ENCODE results near the gene RANBP3L.
"Not testable (repeated sequence)": the region's sequence is repeated elsewhere in the genome, so short reads cannot be mapped to it uniquely, and the experiment has no call there.

Gene RANBP3L

DNA sequence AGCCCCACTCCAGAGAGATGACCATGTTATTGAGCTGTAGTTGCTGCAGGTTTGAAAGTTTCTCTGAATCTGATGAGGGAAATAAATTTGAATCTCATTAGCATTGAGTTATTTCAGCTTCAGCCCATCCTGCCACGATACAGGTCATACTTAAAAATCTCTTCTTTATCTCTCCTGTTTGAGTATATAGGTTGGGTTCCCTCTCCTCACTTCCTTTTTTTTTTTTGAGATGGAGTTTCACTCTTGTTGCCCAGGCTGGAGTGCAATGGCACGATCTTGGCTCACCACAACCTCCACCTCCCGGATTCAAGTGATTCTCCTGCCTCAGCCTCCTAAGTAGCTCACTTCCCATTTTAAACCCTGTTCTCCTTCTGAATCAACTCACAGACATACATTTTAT, 17.9 kb downstream of the RANBP3L start:
- DNase-seq, result not testable (repeated sequence)

DNA sequence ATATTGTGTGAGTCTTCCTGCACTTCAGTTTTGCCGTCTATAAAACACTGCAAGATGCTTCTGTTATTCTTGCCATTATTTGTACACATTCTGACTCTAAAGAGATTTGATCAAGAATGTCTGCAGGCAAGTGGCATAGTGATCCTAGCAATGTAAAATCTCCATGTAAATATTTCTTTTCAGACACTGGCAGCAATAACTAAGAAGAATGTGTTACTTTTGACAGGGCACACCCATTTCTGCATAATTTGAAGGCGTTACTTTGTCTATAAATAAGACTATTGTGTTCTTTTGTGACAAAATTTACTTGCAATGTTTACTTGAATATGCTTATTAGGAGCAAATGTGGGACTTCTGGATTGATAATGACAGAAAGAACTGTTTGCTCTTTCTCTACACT, 20.1 kb downstream of the RANBP3L start:
- DNase-seq, result no peak

DNA sequence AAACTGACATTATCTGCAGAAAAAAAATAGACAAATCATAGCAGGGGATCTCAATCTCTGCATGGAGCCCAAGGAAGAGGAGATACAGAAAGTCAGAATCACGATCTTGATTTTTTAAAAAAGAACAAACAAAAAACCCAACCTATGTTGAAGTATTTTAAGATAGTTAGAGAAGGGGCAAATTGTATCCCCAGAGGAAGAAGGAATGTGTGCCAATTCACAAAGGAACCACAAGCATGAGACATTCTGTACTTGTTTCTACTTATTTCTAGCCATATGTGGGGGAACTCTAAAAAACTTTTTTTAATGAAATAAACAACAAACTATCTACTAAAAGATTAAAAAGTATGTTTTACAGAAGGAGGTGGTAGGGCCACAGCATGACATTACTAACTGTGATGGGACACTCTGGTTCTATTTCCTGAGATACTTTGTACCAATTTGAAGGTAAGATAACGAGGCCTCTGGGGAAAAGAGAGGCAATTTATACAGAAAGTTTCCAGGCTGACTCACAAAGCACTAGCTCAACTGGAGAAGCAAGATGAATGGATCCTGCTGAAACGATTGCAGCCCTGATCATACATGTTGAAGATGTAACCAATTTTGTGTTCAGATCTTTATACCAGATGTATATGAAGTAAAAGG, 22.5 kb downstream of the RANBP3L start:
- DNase-seq, result no peak

DNA sequence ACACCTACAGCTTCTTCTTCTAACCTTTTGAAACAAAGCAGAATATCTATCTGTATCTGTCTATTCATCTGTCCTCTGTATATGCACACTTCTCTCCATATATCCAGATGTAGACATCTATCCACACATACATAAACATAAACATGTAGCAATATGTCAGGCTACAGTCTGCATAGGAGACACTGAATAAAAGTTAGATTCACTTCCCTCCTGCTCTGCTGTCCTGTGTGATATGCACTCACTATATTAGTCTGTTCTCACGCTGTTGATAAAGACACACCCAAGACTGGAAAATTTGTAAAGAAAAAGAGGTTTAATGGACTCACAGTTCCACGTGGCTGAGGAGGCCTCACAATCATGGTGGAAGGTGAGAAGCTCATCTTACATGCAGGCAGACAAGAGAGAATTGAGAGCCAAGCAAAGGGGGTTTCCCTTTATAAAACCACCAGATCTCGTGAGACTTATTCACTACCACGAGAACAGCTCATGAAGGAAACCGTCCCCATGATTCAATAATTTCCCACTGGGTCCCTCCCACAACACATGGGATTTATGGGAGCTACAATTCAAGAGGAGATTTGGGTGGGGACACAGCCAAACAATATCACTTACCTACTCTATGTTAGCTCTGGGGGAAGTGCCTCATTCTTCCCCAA, 24.1 kb downstream of the RANBP3L start:
- no peak for DNase-seq

DNA sequence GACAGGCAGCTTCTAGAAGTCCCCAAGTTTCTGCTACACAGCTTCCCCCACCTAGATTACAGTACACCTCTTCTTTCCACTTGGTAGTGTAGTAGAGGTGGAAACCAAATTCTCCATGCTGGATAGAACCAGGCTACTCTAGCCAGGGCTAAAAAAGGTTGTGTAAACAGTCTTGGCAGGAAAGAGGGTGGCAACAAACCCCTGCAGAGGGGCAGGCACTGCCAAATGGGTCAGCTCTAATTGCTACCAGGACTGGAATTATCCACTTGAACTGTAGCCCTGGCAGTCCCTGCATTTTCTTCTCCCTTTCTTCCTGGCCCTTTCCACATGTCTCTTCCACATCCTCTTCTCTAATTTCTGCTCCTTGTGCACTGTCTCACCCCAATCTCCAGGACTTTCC, 24.8 kb downstream of the RANBP3L start:
- DNase-seq, result no peak

DNA sequence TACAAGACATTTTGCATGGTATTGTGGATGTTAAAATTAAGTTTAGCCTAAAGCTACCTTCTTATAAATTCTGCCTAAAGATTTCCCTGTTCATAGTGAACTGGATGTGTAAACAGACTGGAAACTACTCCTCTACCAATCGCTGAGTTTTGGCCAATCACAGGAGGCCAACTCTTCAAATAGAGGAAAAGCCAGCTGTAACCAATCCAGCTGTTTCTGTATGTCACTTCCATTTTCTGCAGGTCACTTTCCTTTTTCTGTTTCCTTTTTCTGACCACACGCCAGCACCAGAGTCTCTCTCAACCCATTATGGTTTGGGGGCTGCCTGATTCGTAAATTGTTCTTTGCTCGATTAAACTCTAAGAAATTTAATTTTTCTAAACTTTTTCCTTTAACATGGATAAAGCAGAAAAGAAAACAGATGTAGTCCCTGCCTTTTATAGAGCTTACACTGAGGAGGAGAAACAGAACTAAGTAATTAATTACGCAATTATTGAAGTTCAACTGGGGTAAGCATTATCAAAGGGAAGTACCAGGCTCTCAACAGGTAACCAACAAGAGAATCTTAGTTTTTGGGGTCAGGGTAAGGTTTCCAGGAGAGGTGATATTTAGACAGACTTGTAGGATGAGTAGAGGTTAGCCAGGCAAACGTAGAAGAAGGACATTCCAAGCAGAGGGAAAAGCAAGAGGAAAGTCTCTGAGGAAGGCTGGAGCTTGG, 27.7 kb downstream of the RANBP3L start:
- DNase-seq, result no peak

DNA sequence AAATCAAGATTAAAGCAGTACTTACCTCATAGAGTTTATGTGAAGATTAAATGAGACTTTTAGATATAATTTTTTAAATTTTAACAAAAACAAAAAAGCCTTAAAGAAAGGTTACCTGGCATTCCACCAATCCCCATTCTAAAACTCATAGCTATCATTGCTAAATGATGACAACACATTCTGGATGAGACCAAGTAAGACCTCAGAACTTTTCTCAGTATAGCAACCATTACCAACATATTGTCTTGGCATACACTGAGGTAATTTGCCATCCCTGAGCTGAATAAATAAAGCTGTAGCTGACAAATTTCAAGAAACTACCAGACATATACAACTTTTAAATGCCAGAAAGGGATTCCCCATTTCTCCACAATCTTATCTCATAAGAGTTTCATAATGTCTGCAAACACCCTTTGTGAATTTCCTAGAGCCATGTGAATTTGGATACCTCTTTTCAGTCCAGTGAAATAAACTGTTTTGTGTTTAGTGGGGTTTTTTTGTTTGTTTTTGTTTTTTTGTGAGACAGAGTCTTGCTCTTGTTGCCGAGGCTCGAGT, 29.5 kb downstream of the RANBP3L start:
- no peak for DNase-seq

DNA sequence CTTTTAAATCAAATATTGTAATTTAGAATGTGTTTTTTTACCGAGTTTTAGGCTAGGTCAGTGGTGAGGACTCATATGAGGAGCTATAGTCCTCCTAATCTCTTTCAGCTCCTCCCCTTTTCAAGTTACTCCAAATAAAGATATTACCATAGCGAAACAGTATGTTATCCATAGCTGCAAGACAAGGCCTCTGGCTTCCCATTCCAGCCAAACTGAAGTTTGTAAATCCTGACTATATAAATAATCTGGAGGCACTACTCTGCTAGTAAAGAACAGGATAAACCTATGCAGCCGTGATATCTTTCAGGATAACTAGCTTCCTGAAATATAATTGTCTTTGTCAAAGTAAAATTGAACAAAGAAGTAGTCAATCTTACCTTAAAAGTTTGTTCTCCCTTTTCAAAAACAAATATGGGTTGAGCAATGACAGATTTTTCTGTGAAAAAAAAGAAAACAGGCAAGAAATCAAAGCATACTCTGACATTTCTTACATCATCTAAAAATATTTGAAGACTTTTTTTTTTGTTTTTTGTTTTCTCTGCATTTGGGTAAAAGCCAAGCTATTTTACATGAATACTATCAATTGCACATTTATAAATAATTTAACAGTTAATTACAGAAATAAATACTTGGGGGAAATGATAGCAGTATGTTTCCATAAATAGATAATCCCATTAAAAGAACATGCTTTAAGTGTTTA, 30.7 kb downstream of the RANBP3L start:
- no peak for DNase-seq

DNA sequence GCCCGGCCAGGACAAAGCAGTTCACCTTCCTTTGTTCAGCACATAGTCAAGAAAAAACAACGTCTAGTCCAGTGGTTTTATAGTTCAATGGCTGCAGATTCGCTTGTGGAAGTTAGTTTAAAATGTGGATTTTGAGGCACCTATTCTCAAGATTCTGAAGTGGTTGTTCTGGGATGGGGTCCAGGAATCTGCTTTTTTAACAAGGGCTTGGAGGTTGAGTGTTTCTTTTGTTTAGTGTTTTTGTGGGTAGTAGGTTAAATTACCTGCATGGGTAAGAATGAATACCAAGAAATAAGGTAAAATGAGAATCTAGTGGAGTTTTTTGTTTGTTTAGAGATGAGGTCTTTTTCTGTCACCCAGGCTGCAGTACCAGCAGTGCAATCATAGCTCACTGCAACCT, 31.5 kb downstream of the RANBP3L start:
- DNase-seq, result no peak

DNA sequence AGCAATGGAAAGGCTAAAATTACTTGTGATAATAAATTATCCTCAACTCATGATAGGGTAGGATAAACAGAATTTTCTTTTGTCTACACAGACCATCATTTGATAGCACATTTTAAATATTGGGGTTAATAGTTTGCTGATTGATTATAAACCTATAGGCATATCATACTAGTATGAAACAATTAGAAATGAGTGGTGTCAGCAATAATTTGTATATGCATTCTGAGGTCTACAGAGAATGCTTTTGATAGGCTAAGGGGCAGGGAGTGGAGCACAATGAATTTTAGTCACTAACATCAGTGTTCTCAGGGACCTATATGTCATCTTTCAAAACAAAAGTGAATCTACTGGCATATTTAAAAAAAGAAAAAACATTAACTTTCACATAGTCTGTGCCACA, 32.2 kb downstream of the RANBP3L start:
- DNase-seq, result no peak

DNA sequence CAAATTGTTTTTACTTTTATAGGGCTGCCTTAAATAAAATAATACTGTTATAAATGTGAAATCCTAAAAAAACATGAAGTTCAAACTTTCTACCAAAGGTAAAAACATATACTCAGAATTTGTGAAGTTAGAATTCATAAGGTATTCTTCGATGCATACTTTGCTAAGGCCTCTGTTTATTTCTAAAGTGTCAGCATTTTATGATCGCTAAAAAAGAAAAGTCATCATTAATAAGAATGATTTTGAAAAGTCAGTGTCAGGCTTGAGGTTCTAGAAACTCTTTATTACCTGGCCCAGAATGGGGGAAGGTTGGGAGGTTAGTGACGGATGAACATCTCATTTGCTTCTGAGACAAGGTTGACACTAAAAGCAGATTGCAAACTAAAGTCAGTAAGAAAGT, 33.8 kb downstream of the RANBP3L start:
- no peak for DNase-seq

DNA sequence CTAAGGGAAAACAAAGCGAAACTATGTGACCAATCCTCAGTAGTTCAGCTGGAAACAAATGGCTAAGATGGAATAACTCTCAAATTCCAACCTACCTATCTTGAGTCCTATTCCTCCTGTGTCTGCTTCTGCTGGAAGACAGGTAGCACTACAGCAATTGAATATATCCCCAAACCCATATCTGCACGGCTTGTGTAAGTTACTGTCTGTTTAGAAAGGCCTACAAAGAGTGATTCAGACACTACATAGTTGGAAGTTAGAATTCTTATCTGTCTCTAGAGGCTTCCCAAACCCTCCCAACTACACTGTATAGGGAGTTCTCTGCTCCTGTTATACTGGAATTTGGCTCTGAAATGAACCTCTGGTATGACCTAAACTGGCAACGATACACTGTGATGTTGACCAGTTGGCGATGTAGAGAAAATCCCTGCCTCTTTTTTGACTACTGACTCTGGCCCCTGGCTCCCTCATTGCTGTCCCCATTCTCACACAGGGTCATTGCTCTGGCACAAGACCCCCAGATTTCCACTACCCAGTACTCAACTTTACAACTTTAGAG, 37.4 kb downstream of the RANBP3L start:
- no peak for DNase-seq

DNA sequence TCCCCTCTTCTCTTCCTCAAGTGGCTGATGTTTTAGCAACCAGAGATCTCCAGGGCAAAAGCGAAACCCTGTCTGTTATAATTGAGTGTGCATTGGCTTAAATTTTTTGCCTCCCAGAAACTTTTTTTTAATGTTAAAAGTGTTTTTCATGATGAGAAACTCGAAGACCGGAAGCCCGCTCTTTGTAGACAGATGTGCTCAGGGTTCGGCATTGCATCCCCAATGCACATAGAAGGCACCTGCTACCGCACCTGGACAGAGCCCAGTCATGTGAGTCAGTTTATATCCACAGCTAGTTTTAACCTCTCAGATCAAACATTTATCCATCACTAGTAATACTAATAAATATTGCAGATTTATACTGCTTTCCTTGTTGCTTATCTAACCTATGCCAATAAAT, 40.5 kb downstream of the RANBP3L start:
- DNase-seq, result no peak

DNA sequence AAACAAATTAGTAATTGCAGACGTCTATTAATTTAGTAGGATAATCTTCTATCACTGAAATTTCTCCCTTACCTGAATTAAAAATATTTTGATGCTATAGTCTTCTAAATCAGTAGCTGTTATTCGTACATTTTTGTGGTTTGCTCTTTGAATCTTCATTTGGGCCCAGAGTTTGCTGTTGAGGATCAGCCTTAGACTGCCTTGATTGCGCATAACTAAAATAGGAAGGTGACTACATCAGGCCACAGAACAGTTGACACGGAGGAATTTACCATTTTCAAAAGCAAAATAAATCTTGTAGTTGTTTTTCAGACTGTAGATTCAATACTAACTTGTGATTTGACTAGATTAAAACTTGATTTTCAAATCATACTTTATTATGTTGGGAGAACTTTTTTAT, 48.1 kb downstream of the RANBP3L start:
- DNase-seq, result no peak

DNA sequence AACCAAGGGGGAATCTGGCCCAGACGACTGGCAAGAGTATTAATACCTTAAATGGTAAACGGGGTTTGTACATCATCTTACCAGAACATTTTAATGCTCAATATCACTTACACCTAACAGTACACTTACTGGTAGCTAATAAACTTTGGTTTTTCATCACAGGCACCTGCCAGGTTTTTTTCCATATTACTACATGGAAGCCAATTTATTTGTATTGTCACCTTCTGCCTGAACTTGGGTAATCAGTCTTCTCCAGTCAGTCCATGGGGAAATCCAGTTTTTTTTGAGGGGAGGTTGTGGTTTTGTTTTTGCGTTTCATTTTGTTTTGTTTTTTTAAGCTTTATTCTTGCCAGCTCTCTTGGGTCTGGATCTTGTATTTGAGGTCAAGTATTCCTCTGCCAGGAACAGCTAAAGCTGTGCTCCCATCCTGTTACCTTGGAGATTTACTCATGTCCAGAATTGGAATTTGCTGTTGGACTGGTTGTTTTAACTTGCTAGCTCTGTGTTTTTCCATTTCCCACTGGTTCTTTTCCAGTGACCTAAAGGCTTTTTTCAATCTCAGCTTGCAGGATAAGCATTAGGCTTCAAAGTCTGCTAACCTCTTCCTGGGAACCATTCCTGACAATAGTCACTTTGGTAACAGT, 48.9 kb downstream of the RANBP3L start:
- no peak for DNase-seq

DNA sequence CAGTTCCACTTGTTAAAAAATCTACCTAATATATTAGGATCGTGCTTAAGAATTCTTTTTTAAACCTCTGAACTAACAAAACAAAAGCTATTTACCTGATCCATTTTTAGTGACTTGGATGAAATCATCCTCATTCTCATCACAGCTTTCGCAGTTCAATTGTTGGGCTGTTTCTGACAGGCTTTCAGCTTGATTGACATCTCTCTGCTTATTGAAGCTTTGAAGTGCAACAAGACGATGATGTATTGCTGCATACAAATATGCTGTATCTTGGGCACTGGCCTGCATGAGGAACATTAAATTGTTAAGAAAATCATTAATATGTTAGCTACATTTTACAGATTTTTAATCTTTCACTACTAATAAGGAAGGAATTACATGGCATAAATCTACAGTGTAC, 50.5 kb downstream of the RANBP3L start:
- no peak for DNase-seq

DNA sequence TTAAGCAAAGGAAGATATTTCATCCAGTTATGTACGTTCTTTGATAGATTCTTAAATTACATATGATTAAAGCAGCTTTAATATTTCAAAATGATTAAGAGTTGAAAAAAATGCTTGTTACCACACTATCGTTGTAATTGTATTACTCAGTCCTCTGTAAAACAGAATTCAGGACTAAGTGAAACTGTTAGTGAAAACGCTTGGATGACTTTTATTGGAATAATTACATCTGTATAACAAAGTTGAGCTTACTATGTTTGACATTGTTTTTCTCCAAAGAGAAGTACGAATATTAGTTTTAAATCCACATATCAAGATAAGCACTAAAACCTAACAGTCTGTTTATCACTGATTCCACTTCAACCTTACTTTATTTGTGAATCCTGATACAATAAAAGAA, 51.3 kb downstream of the RANBP3L start:
- DNase-seq, result no peak

DNA sequence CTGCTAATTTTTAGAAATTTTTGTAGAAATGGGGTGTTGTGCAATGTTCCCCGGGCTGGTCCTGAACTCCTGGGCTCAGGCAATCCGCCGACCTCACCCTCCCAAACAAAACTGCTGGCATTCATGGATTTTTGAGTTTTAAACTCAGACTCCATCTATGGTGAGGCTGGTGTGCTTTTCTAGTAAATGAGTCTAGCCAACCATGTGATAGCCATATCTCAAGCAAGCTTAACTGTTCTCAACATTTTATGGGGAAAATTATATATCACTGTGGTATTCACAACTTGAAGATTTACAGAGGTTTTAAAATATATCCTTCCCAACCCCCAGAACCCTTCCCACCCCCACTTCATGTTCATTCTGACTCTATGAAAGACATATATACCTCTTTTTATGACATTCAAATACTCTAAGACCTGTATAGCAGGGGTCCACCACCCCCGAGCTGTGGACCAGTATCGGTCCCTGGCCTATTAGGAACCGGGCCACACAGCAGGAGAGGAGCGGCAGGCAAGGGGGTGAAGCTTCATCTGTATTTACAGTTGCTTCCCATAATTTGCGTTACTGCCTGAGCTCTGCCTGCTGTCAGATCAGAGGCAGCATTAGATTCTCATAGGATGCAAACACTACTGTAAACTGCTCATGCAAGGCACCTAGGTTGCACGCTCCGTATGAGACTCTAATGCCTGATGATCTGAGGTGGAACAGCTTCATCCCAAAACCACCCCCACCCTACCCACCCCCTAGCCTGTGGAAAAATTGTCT, 55.5 kb downstream of the RANBP3L start:
- DNase-seq, result no peak

DNA sequence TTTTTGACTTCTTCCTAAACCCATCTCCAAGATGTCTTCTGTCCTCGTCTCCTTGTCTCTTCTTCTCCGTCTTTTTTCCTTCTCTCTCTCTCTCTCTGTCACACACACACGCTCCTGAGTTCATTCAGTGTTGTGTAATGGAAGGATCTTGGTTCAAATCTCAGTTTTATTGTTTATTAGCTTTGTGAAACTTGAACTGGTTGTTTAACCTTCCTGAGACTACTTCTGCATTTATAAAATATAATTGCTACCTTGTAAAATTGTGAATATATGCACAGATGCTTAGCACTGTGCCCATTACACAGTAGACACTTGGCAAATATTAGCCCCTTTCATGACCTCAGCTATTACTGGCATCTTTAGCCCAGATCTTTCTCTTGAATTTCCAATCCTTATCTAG, 57.6 kb downstream of the RANBP3L start:
- DNase-seq, result no peak

DNA sequence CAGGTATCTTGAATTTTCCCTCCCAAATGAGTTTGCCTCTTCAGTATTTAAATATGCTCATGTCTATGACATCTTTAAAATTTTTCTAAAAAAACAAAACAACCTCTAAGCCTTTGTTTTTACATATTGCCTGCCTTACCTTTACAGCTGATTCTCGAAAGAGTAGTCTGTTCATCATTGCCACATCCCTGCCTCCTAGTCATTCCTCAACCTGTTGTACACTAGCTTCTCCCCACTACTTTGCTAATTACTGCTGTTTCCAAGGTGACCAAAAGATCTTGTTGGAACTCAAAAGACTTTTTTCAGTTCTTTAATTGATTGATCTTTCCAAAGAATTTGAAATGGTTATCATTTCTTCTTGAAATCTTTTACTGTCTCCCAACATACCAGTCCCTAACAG, 58.0 kb downstream of the RANBP3L start:
- no peak for DNase-seq

DNA sequence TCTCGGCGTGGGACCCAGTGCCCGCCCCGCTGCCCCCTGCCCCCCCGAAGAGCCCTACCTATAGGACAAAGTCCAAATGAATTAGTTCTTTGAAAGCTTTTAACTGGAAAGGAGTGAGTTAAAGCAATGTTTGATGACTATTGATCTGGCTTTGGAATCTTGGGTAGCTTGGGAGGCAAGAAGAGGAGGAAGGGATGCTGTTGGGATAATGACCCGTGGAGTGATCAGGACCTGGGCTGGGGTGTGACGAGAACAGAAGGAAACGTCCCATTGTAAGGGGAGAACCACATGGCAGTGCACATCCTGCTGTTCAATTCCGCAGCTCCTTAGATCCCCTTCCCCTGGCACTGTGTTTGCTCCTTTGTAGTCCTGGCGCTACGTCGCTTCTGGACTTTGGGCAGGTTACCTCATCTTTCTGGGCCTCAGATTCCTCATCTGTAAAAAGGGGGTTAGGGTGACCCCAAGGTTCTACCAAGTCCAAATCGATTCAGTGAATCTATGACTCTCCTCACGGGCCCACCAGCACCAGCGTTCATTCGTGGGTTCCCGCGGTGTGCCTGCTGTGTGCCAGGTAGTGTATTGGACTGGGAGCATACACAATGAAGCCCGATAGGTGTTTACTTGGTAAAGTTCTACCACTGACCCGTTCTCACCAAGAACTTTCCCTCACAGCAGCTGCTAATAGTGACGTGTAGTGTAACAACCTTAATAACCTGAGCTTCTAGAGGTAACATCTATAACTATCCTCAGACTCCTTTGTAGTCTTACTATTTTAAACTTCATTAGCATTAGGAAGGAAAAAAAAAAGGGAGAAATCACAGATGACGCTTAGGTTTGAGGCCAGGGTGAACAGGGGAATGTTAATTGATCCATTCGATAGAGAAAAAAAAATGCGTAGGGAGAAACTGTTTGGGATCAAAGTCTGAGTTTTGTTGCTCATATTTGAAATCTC, 58.9 kb downstream of the RANBP3L start:
- no peak for DNase-seq
